ELR (cell line): ENCODE data around the gene LACC1.
A peak's percentile ranks its signal among the peaks of the same experiment; 100 is the strongest.

Experiments
- DNase-seq: peaks from one replicate; pipeline ENCODE4 v3.0.0-alpha.2; 2015; ENCODE audit warnings: low read depth

The LACC1 gene

GRCh38 chr13:43879755-43880181, at the start of gene LACC1:
LACC1 (plus strand) TSS chr13:43879904; CDS start chr13:43880986, 1,082 bp downstream.
- no peak for DNase-seq

- DNase-seq = peak; percentile 33
These were observed 49.2 kb upstream of the LACC1 start for GRCh38 chr13:43830497-43830881.

- DNase-seq = peak; percentile 48
These were observed 48.6 kb upstream of the LACC1 start for GRCh38 chr13:43831088-43831487.

- DNase-seq = no peak
These were observed 44.0 kb upstream of the LACC1 start for GRCh38 chr13:43835701-43836100.

GRCh38 chr13:43838909-43839308, 40.8 kb upstream of the LACC1 start:
- DNase-seq = no peak

GRCh38 chr13:43846496-43847158, 33.1 kb upstream of the LACC1 start:
- no peak for DNase-seq

- peak; percentile 37 for DNase-seq
These were observed 31.6 kb upstream of the LACC1 start for GRCh38 chr13:43848001-43848649.

- DNase-seq = no peak
These were observed 28.8 kb upstream of the LACC1 start for GRCh38 chr13:43850873-43851272.

GRCh38 chr13:43852923-43853404, 26.7 kb upstream of the LACC1 start:
- no peak for DNase-seq

GRCh38 chr13:43861863-43862262, 17.8 kb upstream of the LACC1 start:
- DNase-seq = peak; percentile 50

GRCh38 chr13:43864921-43865320, 14.8 kb upstream of the LACC1 start:
- DNase-seq = no peak

GRCh38 chr13:43865892-43866291, 13.8 kb upstream of the LACC1 start:
- peak; percentile 84 for DNase-seq

- no peak for DNase-seq
These were observed 7.5 kb upstream of the LACC1 start for GRCh38 chr13:43872181-43872580.

GRCh38 chr13:43874504-43875092, 5.1 kb upstream of the LACC1 start:
- DNase-seq = peak; percentile 63

GRCh38 chr13:43876366-43876765, 3.3 kb upstream of the LACC1 start:
- DNase-seq = peak; percentile 43

GRCh38 chr13:43877326-43877725, 2.4 kb upstream of the LACC1 start:
- no peak for DNase-seq

- DNase-seq = no peak
These were observed 1.9 kb upstream of the LACC1 start for GRCh38 chr13:43877766-43878165.

- peak; percentile 90 for DNase-seq
These were observed 581 bp upstream of the LACC1 start, which contains the start of gene CCDC122 for GRCh38 chr13:43878892-43879754. CCDC122 (minus strand) TSS chr13:43879740; CDS start chr13:43869376, 10,364 bp downstream.

GRCh38 chr13:43880214-43880855, 631 bp downstream of the LACC1 start:
- DNase-seq = peak; percentile 13

- no peak for DNase-seq
These were observed 1.2 kb downstream of the LACC1 start for GRCh38 chr13:43880926-43881325.

- no peak for DNase-seq
These were observed 1.9 kb downstream of the LACC1 start for GRCh38 chr13:43881580-43881979.

GRCh38 chr13:43883631-43884030, 3.9 kb downstream of the LACC1 start:
- DNase-seq = no peak
